Fibroblast of skin of left quadriceps (primary cell): ENCODE measurements around the gene ASXL1.

Experiments
- DNase-seq, 2 experiments: peaks; one replicate each; pipeline ENCODE4 v3.0.0-alpha.2; 2013; ENCODE audit warnings: low read depth in 2 of 2

The ASXL1 gene

DNA sequence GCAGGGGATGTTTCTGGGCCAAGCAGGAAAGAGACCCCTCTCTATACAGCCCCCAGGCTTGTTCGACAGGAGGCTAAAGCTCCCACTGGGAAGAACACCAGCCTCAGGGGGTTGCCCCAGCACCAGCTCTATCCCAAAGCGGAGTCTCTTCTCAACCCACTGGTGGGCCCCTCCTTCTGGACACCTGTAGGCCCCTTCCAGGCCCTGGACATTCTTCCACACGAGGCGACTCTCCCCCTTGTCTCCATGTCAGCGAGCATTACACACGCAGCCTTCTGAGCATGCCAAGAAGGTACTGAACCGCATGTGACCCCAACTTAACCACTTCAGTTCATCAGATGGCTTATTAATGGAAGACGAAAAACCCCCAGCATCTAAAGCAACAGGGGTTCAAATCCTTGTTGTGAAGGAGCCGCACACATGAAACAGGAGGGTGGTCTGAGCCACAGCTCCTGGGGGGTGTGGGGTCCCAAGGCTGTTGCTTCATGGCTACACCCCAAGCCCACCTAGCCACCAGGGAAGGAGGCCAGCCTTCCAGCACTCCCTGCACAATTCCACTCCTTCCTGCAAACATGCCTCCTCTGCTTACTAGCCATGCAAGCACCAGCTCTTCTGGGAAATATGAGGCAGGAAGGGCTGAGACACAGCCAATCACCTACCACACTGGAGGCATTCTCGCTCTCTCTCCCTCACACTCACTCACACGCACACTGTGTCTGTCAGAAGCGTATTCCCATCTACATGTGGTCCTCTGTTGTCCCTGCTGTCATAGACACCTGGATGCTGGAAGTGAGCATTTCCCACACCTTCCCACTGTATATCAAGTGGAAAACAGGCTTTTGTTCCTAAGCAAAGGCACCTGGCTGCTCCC lies 122.5 kb downstream of the ASXL1 start:
- no peak for DNase-seq

DNA sequence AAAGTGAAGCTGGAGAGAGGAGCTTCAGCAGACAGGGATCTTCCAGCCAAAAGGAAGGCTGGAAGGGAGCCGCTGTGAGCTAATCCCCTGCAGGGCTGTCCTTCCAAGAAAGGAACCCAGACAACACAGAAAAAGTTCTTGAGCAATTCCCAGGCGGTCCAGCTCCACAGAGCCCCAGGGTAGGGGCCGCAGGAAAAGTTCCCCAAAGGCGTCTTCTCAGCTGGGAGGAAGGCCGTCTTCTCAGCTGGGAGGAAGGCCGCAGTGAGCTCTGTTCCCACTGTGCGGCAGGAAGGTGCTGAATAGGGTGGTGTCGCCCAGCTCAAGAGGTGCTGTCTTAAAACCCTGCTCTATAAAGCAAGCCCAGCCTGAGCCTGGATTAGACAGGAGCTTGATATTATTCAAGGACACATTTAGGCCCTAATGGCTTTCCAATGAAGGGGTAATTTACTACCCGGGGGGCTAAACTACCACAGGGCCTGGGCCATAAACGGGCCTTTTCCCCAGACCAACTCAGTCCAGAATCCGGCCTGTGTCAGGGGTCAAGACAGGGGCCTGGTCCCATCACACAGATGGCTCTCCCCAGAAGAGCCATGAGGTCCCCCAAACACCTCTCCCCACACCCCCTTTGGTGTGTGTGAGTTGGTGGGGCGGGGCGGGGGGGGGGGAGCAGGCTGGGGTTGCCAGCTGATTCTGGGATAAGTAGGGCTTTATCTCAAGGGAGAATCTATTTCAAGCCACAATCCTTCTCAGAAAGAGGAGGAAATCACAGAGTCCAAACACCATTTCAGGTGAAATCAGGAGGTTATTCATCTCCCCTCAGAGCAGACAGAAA lies 123.4 kb downstream of the ASXL1 start:
- DNase-seq, result no peak

DNA sequence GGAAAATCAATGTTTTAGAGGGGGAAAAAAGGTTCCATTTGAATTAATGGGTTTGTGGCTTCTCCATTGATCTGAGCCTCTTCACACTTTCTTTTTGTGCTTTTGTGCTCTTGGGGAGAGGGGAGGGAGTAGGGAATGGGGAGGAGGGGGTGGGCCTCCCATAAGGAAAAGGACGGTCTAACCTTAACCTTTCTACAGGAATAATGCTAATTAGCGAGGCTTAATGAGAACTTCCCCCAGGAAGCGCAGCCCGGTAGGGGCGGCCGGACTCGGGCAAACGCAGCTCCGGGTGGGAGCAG lies 124.0 kb downstream of the ASXL1 start:
- DNase-seq, result no peak

DNA sequence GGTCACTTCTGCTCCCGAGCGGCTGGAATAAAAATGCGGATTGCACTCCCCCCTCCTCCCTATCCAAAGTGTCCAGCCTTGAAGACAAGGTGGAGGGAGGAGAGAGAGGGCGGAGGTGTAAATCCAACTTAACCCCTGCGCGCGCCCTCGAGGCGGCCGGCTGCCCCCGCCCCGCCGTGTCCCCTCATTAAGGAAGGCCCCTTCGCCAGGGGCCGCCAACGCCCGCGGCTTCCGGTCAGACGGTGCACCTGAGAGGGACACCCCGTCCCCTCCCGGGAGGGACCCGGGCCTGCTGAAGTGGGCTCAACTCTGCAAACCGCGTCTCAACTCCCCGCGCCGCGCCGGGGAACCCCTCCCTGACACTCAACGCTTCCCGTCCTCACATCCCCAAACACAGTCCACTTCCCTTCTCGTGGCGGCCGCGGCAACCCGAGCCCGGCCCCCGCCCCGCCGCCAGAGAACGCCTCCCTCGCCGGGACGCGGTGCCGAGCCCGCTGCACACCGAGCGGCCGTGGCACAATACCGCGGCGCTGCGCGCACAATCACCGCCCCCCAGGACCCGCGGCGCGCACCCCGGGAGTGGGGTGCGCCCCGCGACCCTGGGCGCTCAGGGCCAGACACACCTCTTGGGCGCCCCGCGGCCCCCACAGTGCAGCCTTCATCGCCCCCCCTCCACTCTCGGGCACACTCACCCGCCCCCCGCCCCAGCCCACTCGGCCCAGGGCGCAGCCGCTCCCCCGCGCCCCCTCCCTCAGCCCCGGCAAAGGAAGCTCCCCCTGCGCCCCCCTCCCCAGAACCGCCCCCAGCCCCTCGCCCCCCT lies 124.5 kb downstream of the ASXL1 start:
- no peak for DNase-seq

DNA sequence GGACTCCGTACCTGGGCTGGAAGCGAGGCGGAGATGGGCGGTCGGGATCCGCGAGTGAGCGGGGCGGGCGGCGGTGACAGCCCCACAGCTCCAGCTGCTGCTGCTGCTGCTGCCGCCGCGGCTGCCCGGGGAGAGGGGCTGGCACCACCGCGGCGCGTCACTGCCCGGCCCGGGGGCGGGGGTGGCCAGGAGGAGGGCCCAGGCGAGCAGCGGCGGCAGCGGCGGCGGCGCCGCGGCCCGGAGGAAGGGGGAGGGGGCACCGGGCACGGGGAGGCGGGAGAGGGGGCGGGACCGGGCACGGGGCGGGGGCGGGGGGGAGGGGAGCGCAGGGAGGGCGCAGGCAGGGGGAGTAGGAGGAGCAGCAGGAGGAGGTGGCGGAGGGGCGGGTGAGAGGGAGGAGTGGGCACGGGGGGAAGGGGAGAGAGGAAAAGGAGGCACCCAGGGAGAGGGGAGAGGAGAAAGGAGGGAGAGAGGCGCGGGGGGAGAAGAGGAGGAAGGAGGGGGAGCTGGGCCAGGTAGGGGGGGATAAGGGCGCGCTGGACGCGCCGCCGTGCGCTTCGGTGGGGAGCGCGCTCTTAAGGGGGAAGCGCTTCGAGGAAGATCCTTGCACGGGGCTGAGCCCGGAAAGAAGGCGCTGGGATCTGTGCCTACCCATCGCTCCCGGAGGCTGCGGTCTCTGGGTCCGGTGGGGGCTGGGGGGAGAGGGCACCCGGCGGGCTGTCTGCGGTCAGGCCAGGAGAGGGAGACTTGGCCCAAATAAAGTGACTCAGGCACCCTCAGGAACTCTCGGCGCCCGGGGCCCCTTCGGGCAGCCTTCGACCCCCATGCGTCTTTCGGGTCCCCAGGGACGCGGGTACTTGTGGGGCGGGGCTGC lies 125.5 kb downstream of the ASXL1 start:
- DNase-seq, result peak in 1 of 2 experiments; percentile 42

DNA sequence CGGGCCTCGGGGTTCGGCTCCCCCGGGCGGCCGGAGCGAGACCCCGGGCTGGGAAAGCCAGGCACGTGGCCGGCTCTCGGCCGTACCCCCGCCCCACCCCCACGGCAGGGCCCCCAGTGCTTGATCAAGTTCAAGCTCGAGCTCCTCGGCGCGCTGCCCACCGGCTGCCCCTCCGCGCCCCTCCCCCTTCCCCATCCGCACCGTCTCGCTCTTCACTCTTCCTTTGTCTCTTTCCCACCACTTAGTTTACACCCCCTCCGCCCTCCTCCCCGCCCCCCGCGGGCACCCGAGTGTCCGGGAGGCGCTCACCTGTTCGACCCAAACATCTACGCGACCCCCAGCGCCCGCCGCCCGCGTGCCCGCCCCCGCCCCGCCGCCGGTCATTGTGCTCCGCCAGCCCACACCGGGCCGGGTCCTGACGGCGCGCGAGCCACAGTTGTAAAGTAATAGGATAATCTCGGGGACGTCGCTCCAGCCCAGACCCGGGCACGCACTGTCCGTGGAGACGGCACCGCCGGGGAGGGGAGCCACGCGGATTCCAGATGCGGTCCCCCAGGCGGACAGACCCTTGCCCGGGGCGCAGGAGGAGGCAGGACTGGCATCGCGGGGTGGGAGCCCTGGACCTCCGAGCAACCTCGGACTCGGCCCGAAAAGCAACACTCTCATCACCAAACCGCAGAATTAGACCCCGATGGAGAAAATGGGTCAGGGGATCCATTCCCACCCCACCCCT lies 126.3 kb downstream of the ASXL1 start:
- no peak for DNase-seq

DNA sequence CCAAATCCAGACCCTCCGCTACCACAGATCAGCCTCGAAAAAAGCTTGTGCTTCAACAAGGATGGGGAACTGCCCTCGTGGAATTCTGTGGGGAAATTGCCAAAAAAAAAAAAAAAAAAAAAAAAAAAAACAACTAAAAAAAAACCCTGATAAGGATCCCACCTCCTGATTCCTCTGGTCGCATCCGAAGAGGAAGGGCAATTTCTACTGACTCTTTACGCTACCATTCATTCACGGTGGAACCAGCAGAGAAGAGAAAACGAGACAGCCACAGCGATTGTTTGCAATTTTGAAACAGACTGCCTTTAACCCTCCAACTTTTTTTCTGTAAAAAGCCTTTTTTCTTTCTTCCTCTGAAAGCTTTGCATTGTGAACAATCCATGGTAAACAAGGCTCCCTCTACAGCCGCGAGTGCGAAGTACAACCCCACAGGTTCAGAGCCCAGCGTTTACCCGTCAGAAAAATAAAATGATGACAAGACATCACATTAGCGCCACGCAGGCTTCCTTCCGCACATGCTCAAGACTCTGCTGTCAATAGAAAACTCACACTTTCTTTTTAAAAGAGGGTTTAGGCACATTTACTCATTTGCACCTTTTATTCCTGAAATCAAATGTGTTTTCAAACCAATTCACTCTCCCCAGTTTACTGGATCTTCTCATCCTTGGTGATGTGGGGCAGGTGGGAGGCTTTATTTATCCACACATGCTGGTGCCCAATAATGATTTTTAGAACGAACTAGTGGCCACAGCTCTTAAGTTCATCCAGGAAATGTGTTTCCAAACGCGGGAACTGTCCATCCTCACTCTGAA lies 127.0 kb downstream of the ASXL1 start:
- peak; percentile 67 to 70 for DNase-seq

DNA sequence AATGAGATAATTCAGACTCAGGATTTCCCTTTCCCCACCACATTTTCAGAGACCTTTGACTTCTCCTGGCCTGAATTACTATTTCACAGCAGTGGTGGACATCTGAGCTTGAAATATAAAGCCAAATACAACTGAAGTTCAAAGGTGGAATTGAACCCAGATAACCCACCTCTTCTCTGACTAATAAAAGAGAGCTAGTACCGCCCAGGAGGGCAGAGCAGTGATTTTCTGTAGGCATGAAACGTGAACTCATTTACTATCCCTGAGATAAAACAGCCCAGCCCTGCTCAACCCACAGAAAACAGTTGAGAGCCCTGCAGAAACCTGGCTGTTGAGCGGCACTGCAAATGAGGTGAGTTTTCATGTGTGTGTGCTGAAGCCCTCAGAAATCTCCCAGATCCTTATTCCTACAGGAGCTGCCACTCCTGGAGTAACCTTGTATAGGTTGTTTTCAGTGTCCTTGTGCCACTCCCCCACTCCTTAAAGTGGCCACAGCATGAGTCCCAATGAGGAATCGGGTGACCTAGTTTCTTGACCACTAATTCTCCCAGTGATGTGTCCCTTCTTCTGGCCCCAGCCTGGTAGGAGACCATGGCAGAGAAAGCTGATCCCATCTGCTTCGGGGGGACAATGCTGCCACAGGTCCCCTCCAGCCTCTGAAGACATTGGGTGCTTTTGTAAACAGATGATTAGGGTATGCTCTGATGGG lies 127.8 kb downstream of the ASXL1 start:
- DNase-seq, result no peak

DNA sequence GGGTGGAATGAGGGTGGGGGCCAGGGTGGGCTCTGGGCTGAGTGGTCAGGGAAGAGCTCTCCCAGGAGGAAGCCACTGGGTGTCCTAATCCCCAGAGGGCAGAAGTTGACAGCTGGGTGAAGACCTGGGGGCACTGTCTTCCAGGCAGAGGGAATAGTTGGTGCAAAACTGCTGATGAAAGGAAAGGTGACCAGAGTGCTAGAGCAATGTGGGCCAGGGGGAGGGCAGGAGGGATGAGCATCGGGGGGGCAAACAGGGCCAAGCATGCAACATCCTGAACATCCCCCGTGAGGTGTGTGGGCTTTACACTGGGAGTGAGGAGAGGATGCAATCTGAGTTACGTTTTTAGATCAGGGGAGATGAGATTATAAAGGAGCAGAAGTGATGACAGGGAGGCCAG lies 129.2 kb downstream of the ASXL1 start:
- no peak for DNase-seq

DNA sequence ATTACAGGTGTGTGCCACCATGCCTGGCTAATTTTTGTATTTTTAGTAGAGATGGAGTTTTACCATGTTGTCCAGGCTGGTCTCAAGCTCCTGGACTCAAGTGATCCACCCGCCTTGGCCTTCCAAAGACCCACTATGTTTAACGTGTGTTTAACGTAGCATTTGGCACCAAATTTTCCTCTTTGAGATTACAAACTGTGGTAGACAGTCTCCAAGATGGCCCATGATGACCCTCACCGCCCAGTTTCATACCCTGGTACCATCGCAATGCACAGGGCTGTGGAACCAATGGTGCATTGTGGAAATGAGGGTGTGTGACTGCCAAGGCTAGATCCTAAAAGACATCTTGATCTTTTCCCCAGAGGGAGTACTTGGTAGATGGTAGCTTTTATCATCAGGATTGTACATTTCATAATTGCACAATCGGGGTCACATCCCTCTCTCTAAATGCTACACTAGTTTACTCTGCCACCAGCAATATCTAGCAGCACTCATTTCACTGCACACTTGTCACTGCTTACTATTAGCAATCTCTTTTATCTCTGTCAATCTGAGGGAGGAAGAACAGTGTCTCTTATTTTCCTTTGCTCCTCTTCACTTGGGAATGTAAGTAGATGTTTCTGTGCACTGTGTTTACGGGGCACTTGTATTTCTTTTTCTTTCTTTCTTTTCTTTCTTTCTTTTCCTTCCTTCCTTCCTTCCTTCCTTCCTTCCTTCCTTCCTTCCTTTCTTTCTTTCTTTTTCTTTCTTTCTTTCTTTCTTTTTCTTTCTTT lies 130.1 kb downstream of the ASXL1 start:
- DNase-seq, result no peak
